Measurements from ENCODE around the gene BMP8B.

BMP8B gene

DNA sequence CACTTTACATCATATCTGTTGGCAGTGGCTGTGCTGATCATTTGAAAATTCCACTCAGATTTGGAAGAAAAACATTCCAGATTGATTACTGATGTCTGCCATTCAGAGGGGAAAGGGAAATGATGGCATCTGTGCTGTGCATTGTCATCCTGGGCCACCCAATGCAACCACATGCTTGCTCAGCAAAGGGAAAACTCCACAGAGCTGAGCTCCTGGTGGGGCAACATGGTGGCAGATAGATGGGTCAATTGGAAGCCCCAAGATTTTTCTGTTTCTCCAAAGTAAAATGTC, 29.3 kb downstream of the BMP8B start:
- no peak overlapping the region for H3K27ac ChIP-seq
- TF ChIP-seq, protein P1, sequence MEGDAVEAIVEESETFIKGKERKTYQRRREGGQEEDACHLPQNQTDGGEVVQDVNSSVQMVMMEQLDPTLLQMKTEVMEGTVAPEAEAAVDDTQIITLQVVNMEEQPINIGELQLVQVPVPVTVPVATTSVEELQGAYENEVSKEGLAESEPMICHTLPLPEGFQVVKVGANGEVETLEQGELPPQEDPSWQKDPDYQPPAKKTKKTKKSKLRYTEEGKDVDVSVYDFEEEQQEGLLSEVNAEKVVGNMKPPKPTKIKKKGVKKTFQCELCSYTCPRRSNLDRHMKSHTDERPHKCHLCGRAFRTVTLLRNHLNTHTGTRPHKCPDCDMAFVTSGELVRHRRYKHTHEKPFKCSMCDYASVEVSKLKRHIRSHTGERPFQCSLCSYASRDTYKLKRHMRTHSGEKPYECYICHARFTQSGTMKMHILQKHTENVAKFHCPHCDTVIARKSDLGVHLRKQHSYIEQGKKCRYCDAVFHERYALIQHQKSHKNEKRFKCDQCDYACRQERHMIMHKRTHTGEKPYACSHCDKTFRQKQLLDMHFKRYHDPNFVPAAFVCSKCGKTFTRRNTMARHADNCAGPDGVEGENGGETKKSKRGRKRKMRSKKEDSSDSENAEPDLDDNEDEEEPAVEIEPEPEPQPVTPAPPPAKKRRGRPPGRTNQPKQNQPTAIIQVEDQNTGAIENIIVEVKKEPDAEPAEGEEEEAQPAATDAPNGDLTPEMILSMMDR (IDR thresholded peaks at IDR 0.05) = no peak
- TF ChIP-seq ZFX (IDR thresholded peaks at IDR 0.05; ENCODE audit: borderline replicate concordance) = no peak

DNA sequence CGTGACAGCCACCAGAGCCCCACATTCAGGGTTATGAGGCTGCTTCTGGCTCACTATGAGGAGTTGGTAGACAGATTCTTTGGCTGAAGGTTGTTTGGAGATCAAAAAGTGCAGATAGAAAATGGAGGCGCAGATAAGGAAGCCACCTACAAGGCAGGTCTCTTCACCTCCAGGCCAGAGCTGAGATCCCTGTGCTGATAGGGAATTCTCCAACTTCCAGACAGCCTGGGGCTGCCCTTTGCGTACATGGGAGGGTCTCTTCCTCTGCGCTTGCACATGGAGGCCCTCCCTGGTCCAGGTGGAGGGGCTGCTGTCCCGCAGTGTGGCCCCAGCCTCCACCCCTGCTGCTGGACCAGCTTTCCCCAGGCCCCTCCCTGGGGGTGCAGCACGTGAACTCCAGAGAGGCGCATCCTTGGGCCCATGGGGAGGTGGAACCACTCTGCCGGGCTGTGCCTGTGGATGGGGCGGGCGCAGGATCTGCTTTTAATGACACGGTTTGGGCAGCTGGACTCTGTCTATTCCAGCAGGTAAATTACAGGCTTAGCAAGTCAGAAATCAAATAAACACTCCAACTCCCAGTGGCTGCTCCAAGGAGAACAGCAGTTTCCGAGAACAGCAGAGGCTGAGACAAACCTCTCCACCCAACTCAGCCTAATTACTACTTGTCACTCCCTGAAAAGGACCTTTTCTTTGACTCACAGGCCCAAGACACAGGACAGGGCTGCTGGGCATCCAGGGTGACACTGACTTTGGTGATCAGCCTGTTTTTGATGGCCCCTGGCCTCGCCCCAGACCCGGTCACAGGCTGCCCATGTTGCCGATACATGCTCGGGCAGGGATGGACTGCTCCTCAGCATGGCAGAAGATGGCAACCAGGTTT, 29.9 kb downstream of the BMP8B start:
- no peak for TF ChIP-seq ZFX (IDR thresholded peaks at IDR 0.05; ENCODE audit: borderline replicate concordance)
- TF ChIP-seq, protein P1 (IDR thresholded peaks at IDR 0.05) = no peak
- H3K27ac ChIP-seq = no peak overlapping the region

DNA sequence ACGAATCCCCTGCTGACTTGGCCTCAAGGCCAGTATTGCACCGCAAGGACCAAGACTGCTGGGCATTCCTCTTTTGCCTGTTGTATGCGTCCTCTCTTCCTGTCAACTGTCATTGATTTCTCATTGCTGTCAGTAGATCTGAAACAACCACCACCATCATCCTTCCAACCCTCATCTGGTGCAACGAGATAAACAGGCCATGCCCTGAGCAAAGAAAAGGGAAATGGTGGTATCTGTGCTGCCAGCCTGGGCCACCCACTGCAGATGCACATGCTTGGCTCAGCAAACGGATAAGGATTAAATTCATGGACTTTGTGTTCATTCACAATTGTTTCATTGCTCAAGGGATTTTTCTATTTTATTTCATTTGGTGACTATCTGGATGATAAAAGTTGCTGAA, 31.2 kb downstream of the BMP8B start:
- TF ChIP-seq, protein P1 (IDR thresholded peaks at IDR 0.05) = no peak
- TF ChIP-seq ZFX (IDR thresholded peaks at IDR 0.05; ENCODE audit: borderline replicate concordance) = no peak
- H3K27ac ChIP-seq = no peak overlapping the region

DNA sequence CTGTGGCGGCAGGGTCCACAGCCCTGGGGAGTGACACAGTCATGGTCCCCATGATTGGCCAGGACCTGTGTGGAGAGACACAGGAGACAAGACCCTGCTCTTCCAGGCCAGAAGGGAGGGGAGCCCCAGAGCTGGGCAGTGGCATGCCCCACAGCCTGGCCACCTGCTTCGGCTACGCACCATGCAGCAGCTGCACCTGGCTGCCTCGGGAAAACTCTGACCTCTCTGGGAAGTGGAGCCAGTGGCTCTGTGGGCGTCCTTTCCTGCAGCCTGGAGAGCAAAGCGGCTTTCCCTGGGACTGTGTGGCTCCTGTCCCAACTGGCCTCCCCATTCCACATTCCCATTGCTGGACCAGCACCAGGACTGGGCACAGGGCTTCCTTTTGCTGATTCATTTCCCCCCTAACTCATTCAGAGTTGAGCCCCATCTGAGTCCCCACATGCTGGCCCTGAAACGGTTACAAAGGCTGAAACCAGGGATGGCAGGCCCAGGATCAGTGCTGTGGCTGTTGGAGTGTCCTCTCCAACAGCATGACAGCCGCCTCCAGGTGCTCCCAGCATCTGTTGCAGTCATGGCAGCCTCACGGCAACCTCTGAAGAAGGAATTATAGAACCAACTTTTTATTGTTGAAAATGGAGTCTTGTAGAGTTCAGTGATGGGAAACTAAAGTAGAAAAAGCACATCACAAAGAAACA, 32.6 kb downstream of the BMP8B start:
- TF ChIP-seq ZFX (IDR thresholded peaks at IDR 0.05; ENCODE audit: borderline replicate concordance) = no peak
- TF ChIP-seq, protein P1 (IDR thresholded peaks at IDR 0.05) = no peak
- H3K27ac ChIP-seq = no peak overlapping the region

DNA sequence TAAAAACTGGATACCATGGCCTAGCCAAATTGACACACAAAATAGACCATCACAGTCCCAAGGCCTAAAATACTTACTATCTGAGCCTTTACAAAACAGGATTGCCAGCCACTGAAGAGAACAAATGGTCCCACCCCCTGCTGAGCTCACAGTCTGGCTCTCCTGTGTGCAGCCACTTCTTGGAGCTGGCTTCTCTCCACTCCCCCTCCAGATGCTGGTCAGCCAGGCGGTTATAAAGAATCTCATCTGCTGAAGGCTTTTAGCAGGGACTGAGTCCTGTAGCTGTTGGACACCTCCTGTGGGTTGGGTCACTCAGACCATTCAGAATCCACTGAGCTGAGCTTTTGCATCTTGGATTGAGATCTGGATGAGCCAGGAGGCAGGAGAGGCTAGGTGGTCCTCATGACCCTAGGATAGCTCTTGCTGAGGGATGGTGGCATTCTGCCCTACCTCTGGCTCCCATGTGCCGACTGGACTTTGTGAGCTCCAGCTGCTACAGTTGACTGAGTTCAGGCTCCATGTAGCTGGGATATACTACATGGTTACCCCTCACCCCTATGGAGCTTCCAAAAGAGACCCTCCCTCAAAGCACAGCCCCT, 33.7 kb downstream of the BMP8B start:
- H3K27ac ChIP-seq = no peak overlapping the region
- TF ChIP-seq ZFX (IDR thresholded peaks at IDR 0.05; ENCODE audit: borderline replicate concordance) = no peak

DNA sequence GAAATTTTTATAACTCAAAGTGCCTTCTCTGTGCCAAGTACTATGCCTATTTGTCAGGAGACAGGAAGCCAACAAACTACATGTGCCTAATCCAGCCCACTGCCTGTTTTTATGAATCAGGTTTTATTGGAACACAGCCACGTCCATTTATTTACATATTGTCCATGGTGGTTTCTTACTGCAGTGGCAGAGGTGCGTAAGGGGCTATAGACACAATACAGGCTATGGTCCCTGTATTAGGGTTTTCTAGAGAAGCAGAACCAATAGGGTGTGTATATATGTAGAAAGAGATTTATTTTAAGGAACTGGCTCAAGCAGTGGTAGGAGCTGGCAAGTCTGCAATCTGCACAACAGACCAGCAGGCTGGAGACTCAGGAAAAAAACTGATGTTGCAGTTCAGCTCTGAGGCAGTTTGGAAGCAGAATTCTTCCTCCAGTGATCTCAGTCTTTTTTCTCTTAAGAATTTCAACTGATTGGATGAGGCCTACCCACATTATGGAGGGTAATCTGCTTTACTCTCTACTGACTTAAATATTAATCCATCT, 34.6 kb downstream of the BMP8B start:
- no peak for TF ChIP-seq ZFX (IDR thresholded peaks at IDR 0.05; ENCODE audit: borderline replicate concordance)
- TF ChIP-seq, protein P1 (IDR thresholded peaks at IDR 0.05) = no peak
- no peak overlapping the region for H3K27ac ChIP-seq

DNA sequence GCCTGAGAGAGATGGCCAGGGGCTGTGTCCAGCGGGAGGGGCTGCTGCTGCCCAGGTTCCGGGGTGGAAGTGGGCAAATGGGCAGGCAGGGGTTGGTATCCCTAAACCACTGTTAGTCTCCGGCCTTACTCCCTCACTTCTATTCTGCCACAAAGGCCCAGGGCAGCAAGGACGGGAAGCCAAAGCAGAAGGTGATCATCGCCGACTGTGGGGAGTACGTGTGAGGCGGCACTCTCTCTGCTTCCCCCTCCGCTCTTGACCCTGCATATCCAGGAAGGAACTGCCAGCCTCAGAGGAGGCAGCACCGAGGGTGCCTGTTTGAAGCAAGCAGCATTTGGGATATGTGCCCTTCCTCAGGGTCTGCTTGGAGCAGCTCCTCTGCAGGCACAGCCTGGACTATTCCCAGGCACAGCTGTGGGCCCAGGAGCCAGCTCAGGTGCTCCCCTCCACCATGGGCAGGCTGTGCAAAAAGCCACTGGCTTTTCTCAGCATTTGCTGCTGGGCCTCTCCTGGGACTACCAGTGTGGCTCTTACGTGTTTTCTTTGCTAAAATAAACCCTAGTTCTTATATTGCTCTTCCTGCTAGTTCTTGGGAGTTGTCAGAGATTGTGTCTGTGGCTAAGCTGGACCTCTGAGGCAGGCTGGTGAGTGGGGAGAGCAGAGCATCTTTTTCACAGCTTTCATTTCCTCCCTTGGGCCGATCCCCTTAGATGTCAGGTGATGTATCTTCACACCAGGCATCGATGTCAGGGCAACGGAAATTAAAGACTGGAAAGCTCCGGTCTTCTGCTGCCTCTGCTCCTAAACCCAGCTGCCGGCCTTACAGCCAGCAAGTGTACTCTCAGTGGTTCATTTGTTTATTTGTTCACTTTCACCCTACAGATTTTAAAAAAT, 35.3 kb downstream of the BMP8B start:
- no peak for TF ChIP-seq ZFX (IDR thresholded peaks at IDR 0.05; ENCODE audit: borderline replicate concordance)
- TF ChIP-seq, protein P1 (IDR thresholded peaks at IDR 0.05) = no peak
- H3K27ac ChIP-seq = no peak overlapping the region

Data from 22Rv1 (cell line).